ENCODE results near the gene SIK3.

The SIK3 gene

GRCh38 chr11:116870054-116870453, 228.2 kb downstream of the SIK3 start:
- DNase-seq (ENCODE audit: low read depth in 2 of 3, low spot score in 2 of 3), result no peak

- DNase-seq (ENCODE audit: low read depth in 2 of 3, low spot score in 2 of 3), result no peak
Observed at GRCh38 chr11:116869610-116870009, 228.6 kb downstream of the SIK3 start.

GRCh38 chr11:116868066-116868465, 230.2 kb downstream of the SIK3 start:
- no peak for DNase-seq (ENCODE audit: low read depth in 2 of 3, low spot score in 2 of 3)

- DNase-seq (ENCODE audit: low read depth in 2 of 3, low spot score in 2 of 3), result no peak
Observed at GRCh38 chr11:116867619-116868018, 230.6 kb downstream of the SIK3 start.

- DNase-seq (ENCODE audit: low read depth in 2 of 3, low spot score in 2 of 3), result no peak
Observed at GRCh38 chr11:116866804-116867455, 231.3 kb downstream of the SIK3 start.

- DNase-seq (ENCODE audit: low read depth in 2 of 3, low spot score in 2 of 3), result no peak
Observed at GRCh38 chr11:116865696-116866095, 232.5 kb downstream of the SIK3 start.

- no peak for DNase-seq (ENCODE audit: low read depth in 2 of 3, low spot score in 2 of 3)
Observed at GRCh38 chr11:116864531-116864930, 233.7 kb downstream of the SIK3 start.

- no peak for DNase-seq (ENCODE audit: low read depth in 2 of 3, low spot score in 2 of 3)
Observed at GRCh38 chr11:116862951-116863350, 235.3 kb downstream of the SIK3 start.

GRCh38 chr11:116862185-116862584, 236.0 kb downstream of the SIK3 start:
- no peak for DNase-seq (ENCODE audit: low read depth in 2 of 3, low spot score in 2 of 3)

- DNase-seq (ENCODE audit: low read depth in 2 of 3, low spot score in 2 of 3), result no peak
Observed at GRCh38 chr11:116861539-116861938, 236.7 kb downstream of the SIK3 start.

GRCh38 chr11:116860303-116860702, 237.9 kb downstream of the SIK3 start:
- no peak for DNase-seq (ENCODE audit: low read depth in 2 of 3, low spot score in 2 of 3)

- no peak for DNase-seq (ENCODE audit: low read depth in 2 of 3, low spot score in 2 of 3)
Observed at GRCh38 chr11:116859175-116859574, 239.1 kb downstream of the SIK3 start.

- no peak for DNase-seq (ENCODE audit: low read depth in 2 of 3, low spot score in 2 of 3)
Observed at GRCh38 chr11:116857936-116858335, 240.3 kb downstream of the SIK3 start.

GRCh38 chr11:116857316-116857715, 240.9 kb downstream of the SIK3 start:
- DNase-seq (ENCODE audit: low read depth in 2 of 3, low spot score in 2 of 3), result no peak

GRCh38 chr11:116856423-116856822, 241.8 kb downstream of the SIK3 start:
- no peak for DNase-seq (ENCODE audit: low read depth in 2 of 3, low spot score in 2 of 3)

- DNase-seq (ENCODE audit: low read depth in 2 of 3, low spot score in 2 of 3), result no peak
Observed at GRCh38 chr11:116855413-116855812, 242.8 kb downstream of the SIK3 start.

- DNase-seq (ENCODE audit: low read depth in 2 of 3, low spot score in 2 of 3), result peak in 1 of 3 experiments; percentile 27
Observed at GRCh38 chr11:116853461-116854073, 244.7 kb downstream of the SIK3 start.

- DNase-seq (ENCODE audit: low read depth in 2 of 3, low spot score in 2 of 3), result no peak
Observed at GRCh38 chr11:116852261-116853031, 245.8 kb downstream of the SIK3 start.

GRCh38 chr11:116851626-116852025, 246.6 kb downstream of the SIK3 start:
- no peak for DNase-seq (ENCODE audit: low read depth in 2 of 3, low spot score in 2 of 3)

- no peak for DNase-seq (ENCODE audit: low read depth in 2 of 3, low spot score in 2 of 3)
Observed at GRCh38 chr11:116849486-116849885, 248.7 kb downstream of the SIK3 start.

GRCh38 chr11:116849060-116849459, 249.2 kb downstream of the SIK3 start:
- no peak for DNase-seq (ENCODE audit: low read depth in 2 of 3, low spot score in 2 of 3)

- DNase-seq (ENCODE audit: low read depth in 2 of 3, low spot score in 2 of 3), result no peak
Observed at GRCh38 chr11:116847612-116848011, 250.6 kb downstream of the SIK3 start.
